Kidney (tissue), 14 donors: ENCODE measurements around the gene STAMBP. TPM values are rescaled to one million over a fixed set of nuclear protein-coding genes. Genes with fewer than 3 reads are reported as not detected.
A peak's percentile ranks its signal among the peaks of the same experiment; 100 is the strongest.

Experiments used
- DNase-seq, 5 donors: peaks; one replicate each; pipeline ENCODE4 v3.0.0-alpha.2; 2013 to 2020
- FAIRE-seq: peaks from 2 replicates; lab custom pipeline; 2012; peaks lifted over from hg19 to GRCh38; lab: Jason Lieb, UNC
- H3K27ac ChIP-seq, 2 donors: one replicate each; pipeline ENCODE4 v1.7.0; 2013; ENCODE audit warnings: low read depth in 2 of 2, low read length in 2 of 2, inconsistent platforms in 1 of 2
- H3K27me3 ChIP-seq: one replicate; pipeline ENCODE4 v1.7.1; 2013; ENCODE audit warnings: low read length, inconsistent platforms; ENCODE audit not compliant: control insufficient read depth, insufficient read depth
- H3K36me3 ChIP-seq, 3 donors: one replicate each; pipeline versions ENCODE4 v1.7.0 to v1.7.1; 2013; ENCODE audit warnings: low read length in 3 of 3, control low read depth in 1 of 3, inconsistent platforms in 1 of 3; ENCODE audit not compliant: insufficient read depth in 3 of 3, control insufficient read depth in 2 of 3
- H3K4me1 ChIP-seq, 3 donors: one replicate each; pipeline versions ENCODE4 v1.7.0 to v1.7.1; 2013; ENCODE audit warnings: low read length in 3 of 3, inconsistent platforms in 1 of 3, low read depth in 1 of 3; ENCODE audit not compliant: control insufficient read depth in 2 of 3, insufficient read depth in 2 of 3
- H3K4me3 ChIP-seq, 3 donors: one replicate each; pipeline versions ENCODE4 v1.7.0 to v1.8.1; 2013; ENCODE audit warnings: low read length in 3 of 3, control low read depth in 1 of 3, inconsistent platforms in 1 of 3
- H3K9ac ChIP-seq, 3 donors: one replicate each; pipeline versions ENCODE4 v1.7.0 to v1.7.1; 2013; ENCODE audit warnings: low read length in 3 of 3, control low read depth in 1 of 3, inconsistent platforms in 1 of 3
- H3K9me3 ChIP-seq, 3 donors: one replicate each; pipeline versions ENCODE4 v1.7.0 to v1.7.1; 2013; ENCODE audit warnings: low read length in 3 of 3, control low read depth in 1 of 3, inconsistent platforms in 1 of 3; ENCODE audit not compliant: control insufficient read depth in 2 of 3, insufficient read depth in 1 of 3
- intact Hi-C: fragments of 100-400 bp; cut with DNase I; formaldehyde crosslinking; loops from one replicate; pipeline ENCODE4 v1.11.1; 2022
- polyA plus RNA-seq: library from polyadenylated mRNA; stranded (reverse); fragments of 350-450 nt; fragmentation: Illumina TruSeq; extraction: RNeasy Lipid Tissue Mini Kit (QIAGEN cat#74804); gene quantifications from one replicate; pipeline ENCODE4 v1.2.3, GENCODE V29; 2014; ENCODE audit warnings: low read depth, low replicate concordance; ENCODE audit not compliant: insufficient read depth
- total RNA-seq: library from RNA; stranded (reverse); fragmentation: NEBNext Ultra II Directional; extraction: Animal tissue kit (Norgen Biotek cat#: 25700); gene quantifications from one replicate; pipeline ENCODE4 v1.2.1, GENCODE V29; 2021
- TF ChIP-seq, protein P1 (sequence below): IDR thresholded peaks from 3 replicates; pipeline ENCODE4 v1.5.1; 2012; ENCODE audit warnings: mild to moderate bottlenecking, moderate library complexity, borderline replicate concordance; ENCODE audit not compliant: insufficient read depth; ENCODE audit errors: extremely low read depth
- donor health status: control.
- donor health status: control.
- donor health status: control.
- donor health status: control.
- donor health status: control.
- donor health status: DM: yes; HTN: yes; CAD: no.
- donor health status: Normal renal cell carcinoma (clear cell type).

Gene STAMBP
- total and polyA plus RNA-seq, 2 donors from 2014 or later = 34.8 to 58.9 TPM

DNA sequence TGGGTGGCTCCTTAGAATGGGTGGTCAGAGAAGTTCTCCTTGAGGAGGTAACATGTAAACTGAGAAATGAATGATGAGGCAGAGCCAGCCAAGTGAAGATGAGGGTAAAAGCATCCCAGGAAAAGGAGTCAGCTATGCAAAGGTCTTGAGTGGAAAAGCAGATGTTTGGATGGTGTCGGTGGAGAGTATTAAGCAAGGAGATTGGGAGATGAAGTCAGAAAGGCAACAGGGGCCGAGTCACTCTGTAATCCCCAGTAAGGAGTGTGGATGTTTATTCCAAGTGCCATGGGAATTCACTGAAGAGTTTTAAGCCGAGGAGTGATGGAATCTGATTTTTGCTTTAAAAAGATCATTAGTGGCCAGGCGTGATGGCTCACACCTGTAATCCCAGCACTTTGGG is 3.4 kb upstream of the STAMBP start:
- Histone ChIP-seq H3K27ac (no peak overlapping the region), H3K4me1 (peaks cover 0 to 6% (median 0%) of the 10 kb centered on the region in 3 donors), H3K9me3 (no peaks in the 10 kb centered on the region), H3K9ac (no peak overlapping the region), H3K36me3 (no peaks in the 10 kb centered on the region), H3K27me3 (no peaks in the 10 kb centered on the region), H3K4me3 (no peak overlapping the region)
- TF ChIP-seq, protein P1, sequence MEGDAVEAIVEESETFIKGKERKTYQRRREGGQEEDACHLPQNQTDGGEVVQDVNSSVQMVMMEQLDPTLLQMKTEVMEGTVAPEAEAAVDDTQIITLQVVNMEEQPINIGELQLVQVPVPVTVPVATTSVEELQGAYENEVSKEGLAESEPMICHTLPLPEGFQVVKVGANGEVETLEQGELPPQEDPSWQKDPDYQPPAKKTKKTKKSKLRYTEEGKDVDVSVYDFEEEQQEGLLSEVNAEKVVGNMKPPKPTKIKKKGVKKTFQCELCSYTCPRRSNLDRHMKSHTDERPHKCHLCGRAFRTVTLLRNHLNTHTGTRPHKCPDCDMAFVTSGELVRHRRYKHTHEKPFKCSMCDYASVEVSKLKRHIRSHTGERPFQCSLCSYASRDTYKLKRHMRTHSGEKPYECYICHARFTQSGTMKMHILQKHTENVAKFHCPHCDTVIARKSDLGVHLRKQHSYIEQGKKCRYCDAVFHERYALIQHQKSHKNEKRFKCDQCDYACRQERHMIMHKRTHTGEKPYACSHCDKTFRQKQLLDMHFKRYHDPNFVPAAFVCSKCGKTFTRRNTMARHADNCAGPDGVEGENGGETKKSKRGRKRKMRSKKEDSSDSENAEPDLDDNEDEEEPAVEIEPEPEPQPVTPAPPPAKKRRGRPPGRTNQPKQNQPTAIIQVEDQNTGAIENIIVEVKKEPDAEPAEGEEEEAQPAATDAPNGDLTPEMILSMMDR = no peak
- DNase-seq = no peak
- intact Hi-C loops = no loop called here
- FAIRE-seq = no peak

DNA sequence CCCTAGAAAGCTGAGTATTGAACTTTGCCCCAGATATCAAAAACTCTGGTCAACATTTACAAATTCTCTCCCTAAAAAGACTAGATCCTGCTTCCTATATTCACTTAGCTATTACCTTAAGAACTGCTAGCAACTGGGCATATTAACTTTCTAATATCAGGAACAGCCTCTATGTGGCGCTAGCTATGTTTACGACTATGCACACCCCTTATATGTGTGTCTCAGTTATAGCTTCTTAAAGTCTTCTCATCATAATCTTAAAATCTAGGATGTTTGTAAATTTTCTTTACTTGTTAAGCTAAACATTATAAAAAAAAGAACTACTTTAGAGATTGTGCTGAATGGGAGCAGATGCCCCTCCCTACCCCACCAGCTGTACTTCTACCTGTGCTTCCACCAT is 1.7 kb upstream of the STAMBP start:
- Histone ChIP-seq H3K36me3 (no peaks in the 10 kb centered on the region), H3K9me3 (no peaks in the 10 kb centered on the region), H3K9ac (no peak overlapping the region), H3K27me3 (no peaks in the 10 kb centered on the region), H3K27ac (no peak overlapping the region), H3K4me1 (peaks cover 0 to 6% (median 0%) of the 10 kb centered on the region in 3 donors), H3K4me3 (no peak overlapping the region)
- DNase-seq (peak in 1 of 5 donors; percentile 8), FAIRE-seq (no peak)
- TF ChIP-seq, protein P1 = no peak
- intact Hi-C loops = no loop called here

DNA sequence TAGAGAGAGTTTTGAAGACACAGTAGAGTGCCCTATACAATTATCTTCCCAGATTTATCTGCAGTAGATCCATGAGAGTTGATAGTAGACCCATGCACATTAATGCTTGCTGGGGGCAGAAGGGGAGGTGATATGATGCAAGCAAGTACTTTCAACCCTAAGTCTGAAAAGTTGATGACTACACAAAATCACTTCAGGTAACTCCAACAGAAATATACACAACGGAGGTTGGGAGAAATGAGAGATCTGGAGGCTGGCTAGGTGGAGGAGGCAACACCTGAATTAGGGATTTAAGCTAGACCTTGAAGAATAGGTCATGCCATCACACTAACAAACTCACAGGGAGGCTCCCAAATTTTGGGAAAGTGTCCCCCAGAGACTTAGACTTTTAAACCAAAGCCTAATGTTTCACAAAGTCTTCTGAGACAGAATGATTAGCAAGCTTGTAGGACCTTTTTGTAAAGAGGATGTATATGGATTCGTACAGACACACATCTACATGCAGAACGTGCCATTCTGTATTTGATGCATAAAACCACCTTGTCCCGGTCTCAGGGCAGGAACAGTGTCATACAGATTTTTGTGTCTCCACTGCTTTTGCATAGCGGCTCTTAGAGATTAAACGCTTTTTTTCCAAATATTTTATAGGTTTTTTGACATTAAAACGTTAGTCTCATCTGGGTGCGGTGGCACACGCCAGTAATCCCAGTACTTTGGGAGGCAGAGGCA is 937 bp upstream of the STAMBP start:
- Histone ChIP-seq H3K4me1 (peaks cover 0 to 6% (median 0%) of the 10 kb centered on the region in 3 donors), H3K4me3 (peak overlapping the region in 2 of 3 donors; percentile 84 to 95), H3K27ac (no peak overlapping the region), H3K9ac (no peak overlapping the region), H3K27me3 (no peaks in the 10 kb centered on the region), H3K36me3 (peaks cover 0 to 4% (median 0%) of the 10 kb centered on the region in 3 donors), H3K9me3 (no peaks in the 10 kb centered on the region)
- intact Hi-C loops = no loop called here
- no peak for DNase-seq
- TF ChIP-seq, protein P1 = no peak
- no peak for FAIRE-seq
